SU-DHL-6 (cell line): ENCODE results near the gene LAMA3.

Experiments
- H2AFZ ChIP-seq: fragments of 200-600 bp; sonication (generic); 2 replicates; pipeline ENCODE4 v1.6.1; 2014; ENCODE audit warnings: low read depth, mild to moderate bottlenecking, moderate library complexity, mixed read lengths, antibody characterized with exemption, low read length; ENCODE audit not compliant: severe bottlenecking
- H3F3A ChIP-seq: fragments of 200-600 bp; shearing (Covaris generic); 2 replicates; pipeline ENCODE4 v1.6.0; 2016; ENCODE audit warnings: antibody characterized with exemption, mild to moderate bottlenecking; ENCODE audit not compliant: insufficient read depth
- H3K27ac ChIP-seq: fragments of 200-600 bp; sonication (generic); 2 replicates; pipeline ENCODE4 v1.5.1; 2016; ENCODE audit warnings: low read depth, mild to moderate bottlenecking, low read length, moderate library complexity, mixed read lengths
- H3K27me3 ChIP-seq: fragments of 200-600 bp; sonication (generic), shearing (Covaris generic); 2 replicates; pipeline ENCODE4 v1.6.0; 2014; ENCODE audit warnings: mild to moderate bottlenecking, low read length
- H3K36me3 ChIP-seq: fragments of 200-600 bp; sonication (generic); 2 replicates; pipeline ENCODE4 v1.6.1; 2014; ENCODE audit warnings: mild to moderate bottlenecking, low read length, mixed read lengths
- H3K4me2 ChIP-seq: fragments of 300-600, 200-600 bp; shearing (Covaris generic), sonication (generic); 2 replicates; pipeline ENCODE4 v1.6.0; 2014; ENCODE audit warnings: low read length, low read depth, mild to moderate bottlenecking; ENCODE audit not compliant: poor library complexity, severe bottlenecking
- H3K4me3 ChIP-seq: fragments of 200-600 bp; sonication (generic); 2 replicates; pipeline ENCODE4 v1.5.1; 2014; ENCODE audit warnings: antibody characterized with exemption, low read length, mild to moderate bottlenecking, mixed read lengths; ENCODE audit not compliant: insufficient read depth, poor library complexity, severe bottlenecking
- H3K79me2 ChIP-seq: fragments of 200-600 bp; sonication (generic); 2 replicates; pipeline ENCODE4 v1.6.1; 2014; ENCODE audit warnings: mild to moderate bottlenecking, low read length, moderate library complexity; ENCODE audit not compliant: insufficient read depth
- H3K9ac ChIP-seq: fragments of 200-600 bp; sonication (generic); 2 replicates; pipeline ENCODE4 v1.7.0; 2014; ENCODE audit warnings: mild to moderate bottlenecking, low read length
- H3K9me2 ChIP-seq: fragments of 200-600 bp; sonication (generic); replicated peaks from 2 replicates; pipeline ENCODE4 v1.6.1; 2014; ENCODE audit warnings: low read length; ENCODE audit not compliant: insufficient read depth
- H3K9me3 ChIP-seq: fragments of 200-600 bp; sonication (generic); 2 replicates; pipeline ENCODE4 v1.6.1; 2014; ENCODE audit warnings: low read length, mixed read lengths; ENCODE audit not compliant: insufficient read depth
- H4K20me1 ChIP-seq: fragments of 200-600 bp; sonication (generic); 2 replicates; pipeline ENCODE4 v1.6.1; 2014; ENCODE audit warnings: low read depth, mild to moderate bottlenecking, antibody characterized with exemption, low read length, moderate library complexity, mixed read lengths
- EZH2phosphoT487 ChIP-seq: fragments of 200-600 bp; sonication (generic), shearing (Covaris generic); conservative IDR thresholded peaks from 2 replicates; pipeline ENCODE4 v1.6.1; 2018; ENCODE audit warnings: mild to moderate bottlenecking, antibody characterized with exemption, low read length, moderate library complexity, mixed read lengths
- TF ChIP-seq, protein P1 (sequence below): fragments of 200-600 bp; sonication (generic); IDR thresholded peaks from one replicate; pipeline ENCODE4 v1.5.1; 2017; ENCODE audit warnings: antibody characterized with exemption, mild to moderate bottlenecking, low read length, moderate library complexity; ENCODE audit not compliant: insufficient read depth, poor library complexity, severe bottlenecking

Gene LAMA3

GRCh38 chr18:23906658-23907057 is 217.4 kb downstream of the LAMA3 start:
- no peaks in the 10 kb centered on the region for H4K20me1 ChIP-seq
- no peak overlapping the region for H3K27ac ChIP-seq
- no peaks in the 10 kb centered on the region for H3K9me2 ChIP-seq
- H3K4me2 ChIP-seq = no peak overlapping the region
- H3F3A ChIP-seq = no peaks in the 10 kb centered on the region
- no peak overlapping the region for H3K4me3 ChIP-seq
- H3K36me3 ChIP-seq = no peaks in the 10 kb centered on the region
- H3K9me3 ChIP-seq = no peaks in the 10 kb centered on the region
- H3K79me2 ChIP-seq = no peaks in the 10 kb centered on the region
- TF ChIP-seq EZH2phosphoT487 = no peak
- TF ChIP-seq, protein P1, sequence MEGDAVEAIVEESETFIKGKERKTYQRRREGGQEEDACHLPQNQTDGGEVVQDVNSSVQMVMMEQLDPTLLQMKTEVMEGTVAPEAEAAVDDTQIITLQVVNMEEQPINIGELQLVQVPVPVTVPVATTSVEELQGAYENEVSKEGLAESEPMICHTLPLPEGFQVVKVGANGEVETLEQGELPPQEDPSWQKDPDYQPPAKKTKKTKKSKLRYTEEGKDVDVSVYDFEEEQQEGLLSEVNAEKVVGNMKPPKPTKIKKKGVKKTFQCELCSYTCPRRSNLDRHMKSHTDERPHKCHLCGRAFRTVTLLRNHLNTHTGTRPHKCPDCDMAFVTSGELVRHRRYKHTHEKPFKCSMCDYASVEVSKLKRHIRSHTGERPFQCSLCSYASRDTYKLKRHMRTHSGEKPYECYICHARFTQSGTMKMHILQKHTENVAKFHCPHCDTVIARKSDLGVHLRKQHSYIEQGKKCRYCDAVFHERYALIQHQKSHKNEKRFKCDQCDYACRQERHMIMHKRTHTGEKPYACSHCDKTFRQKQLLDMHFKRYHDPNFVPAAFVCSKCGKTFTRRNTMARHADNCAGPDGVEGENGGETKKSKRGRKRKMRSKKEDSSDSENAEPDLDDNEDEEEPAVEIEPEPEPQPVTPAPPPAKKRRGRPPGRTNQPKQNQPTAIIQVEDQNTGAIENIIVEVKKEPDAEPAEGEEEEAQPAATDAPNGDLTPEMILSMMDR = no peak
- no peaks in the 10 kb centered on the region for H3K27me3 ChIP-seq
- H3K9ac ChIP-seq = no peak overlapping the region
- H2AFZ ChIP-seq = no peak overlapping the region

DNA sequence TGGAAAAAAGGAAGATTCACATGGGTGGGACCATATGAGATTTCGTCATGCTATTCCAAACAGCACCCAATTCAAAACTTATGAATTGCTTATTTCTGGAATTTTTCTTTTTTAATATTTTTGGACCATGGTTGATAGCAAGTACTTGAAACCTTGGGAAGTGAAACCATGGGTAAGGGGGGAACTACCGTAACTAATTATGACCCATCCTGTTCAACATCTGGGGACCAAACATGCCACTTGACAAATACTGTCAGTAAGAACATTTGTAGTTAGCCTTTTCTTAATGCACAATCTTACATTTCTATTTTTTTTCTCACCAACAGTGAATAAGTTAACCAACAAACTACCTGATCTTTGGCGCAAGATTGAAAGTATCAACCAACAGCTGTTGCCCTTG is 219.6 kb downstream of the LAMA3 start:
- no peaks in the 10 kb centered on the region for H3K9me2 ChIP-seq
- no peak overlapping the region for H3K4me3 ChIP-seq
- no peaks in the 10 kb centered on the region for H3K9me3 ChIP-seq
- H3K27ac ChIP-seq = no peak overlapping the region
- H3K79me2 ChIP-seq = no peaks in the 10 kb centered on the region
- H3K4me2 ChIP-seq = no peak overlapping the region
- H3K9ac ChIP-seq = no peak overlapping the region
- no peaks in the 10 kb centered on the region for H3F3A ChIP-seq
- H2AFZ ChIP-seq = no peak overlapping the region
- no peaks in the 10 kb centered on the region for H4K20me1 ChIP-seq
- H3K27me3 ChIP-seq = no peaks in the 10 kb centered on the region
- TF ChIP-seq EZH2phosphoT487 = no peak
- TF ChIP-seq, protein P1 = no peak
- H3K36me3 ChIP-seq = no peaks in the 10 kb centered on the region

DNA sequence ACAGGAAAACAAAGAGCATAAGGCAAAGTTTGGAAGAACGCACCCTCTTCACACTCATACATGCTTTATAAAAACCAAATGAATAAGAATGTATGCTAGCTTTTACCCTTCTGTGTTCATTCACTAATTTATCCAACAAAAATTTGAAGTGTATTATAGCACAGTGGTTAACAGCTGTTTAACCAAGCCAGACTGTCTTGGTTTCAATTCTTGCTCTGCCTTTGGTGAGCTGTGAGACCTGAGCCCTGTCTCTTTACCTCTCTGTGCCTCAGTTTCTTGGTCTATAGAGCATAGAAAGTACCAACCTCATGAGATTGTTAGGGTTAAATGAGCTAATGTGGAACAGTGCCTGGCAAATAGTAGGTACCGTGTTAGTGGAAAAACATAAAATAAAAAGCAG is 220.8 kb downstream of the LAMA3 start:
- H3K9me2 ChIP-seq = no peaks in the 10 kb centered on the region
- H3K79me2 ChIP-seq = no peaks in the 10 kb centered on the region
- no peaks in the 10 kb centered on the region for H3F3A ChIP-seq
- no peak overlapping the region for H3K27ac ChIP-seq
- no peaks in the 10 kb centered on the region for H3K9me3 ChIP-seq
- H3K36me3 ChIP-seq = no peaks in the 10 kb centered on the region
- TF ChIP-seq, protein P1 = no peak
- TF ChIP-seq EZH2phosphoT487 = no peak
- no peaks in the 10 kb centered on the region for H4K20me1 ChIP-seq
- H3K4me3 ChIP-seq = no peak overlapping the region
- no peak overlapping the region for H3K4me2 ChIP-seq
- no peak overlapping the region for H3K9ac ChIP-seq
- H3K27me3 ChIP-seq = no peaks in the 10 kb centered on the region
- no peak overlapping the region for H2AFZ ChIP-seq

DNA sequence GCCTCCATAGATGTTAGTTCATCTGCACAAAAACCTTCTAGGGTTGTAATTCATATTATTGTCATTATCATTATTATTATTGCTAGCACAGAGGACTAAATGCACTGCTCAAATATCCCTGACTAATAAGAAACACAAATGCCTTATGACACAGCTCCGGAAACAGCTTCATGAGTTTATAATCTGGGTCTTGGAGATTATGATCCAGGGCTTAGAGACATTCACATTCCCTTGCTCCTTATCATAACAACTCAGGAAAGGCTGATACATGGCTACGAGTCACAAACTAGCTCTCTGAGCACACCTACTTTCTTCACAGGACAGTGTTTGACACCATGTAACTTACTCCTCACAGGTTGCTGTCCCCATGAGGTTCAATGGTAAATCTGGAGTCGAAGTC is 223.1 kb downstream of the LAMA3 start:
- no peak overlapping the region for H3K4me3 ChIP-seq
- TF ChIP-seq EZH2phosphoT487 = no peak
- TF ChIP-seq, protein P1 = no peak
- no peaks in the 10 kb centered on the region for H3K36me3 ChIP-seq

More for the DNA sequence above, 223.1 kb downstream of the LAMA3 start:
- no peaks in the 10 kb centered on the region for H3F3A ChIP-seq
- no peaks in the 10 kb centered on the region for H3K79me2 ChIP-seq
- no peaks in the 10 kb centered on the region for H3K27me3 ChIP-seq
- H3K9me2 ChIP-seq = no peaks in the 10 kb centered on the region
- no peak overlapping the region for H2AFZ ChIP-seq
- no peaks in the 10 kb centered on the region for H3K9me3 ChIP-seq
- no peaks in the 10 kb centered on the region for H4K20me1 ChIP-seq
- no peak overlapping the region for H3K4me2 ChIP-seq
- no peak overlapping the region for H3K9ac ChIP-seq
- H3K27ac ChIP-seq = no peak overlapping the region
